Measurements from ENCODE around the gene DCLRE1B.
A peak's percentile ranks its signal among the peaks of the same experiment; 100 is the strongest.

The DCLRE1B gene

GRCh38 chr1:113904674-113905434 is at the start of gene DCLRE1B, which contains the start of gene AP4B1:
Gene DCLRE1B (plus strand): TSS chr1:113905326. CDS start chr1:113905587, 261 bp downstream.
Gene AP4B1 (minus strand): TSS chr1:113904799. CDS start chr1:113904717, 82 bp downstream.
- peak; percentile 91 for DNase-seq

GRCh38 chr1:113855630-113856400 is 49.3 kb upstream of the DCLRE1B start:
- no peak for DNase-seq

- DNase-seq, result no peak
Observed at GRCh38 chr1:113856401-113856790, 48.7 kb upstream of the DCLRE1B start.

DNA sequence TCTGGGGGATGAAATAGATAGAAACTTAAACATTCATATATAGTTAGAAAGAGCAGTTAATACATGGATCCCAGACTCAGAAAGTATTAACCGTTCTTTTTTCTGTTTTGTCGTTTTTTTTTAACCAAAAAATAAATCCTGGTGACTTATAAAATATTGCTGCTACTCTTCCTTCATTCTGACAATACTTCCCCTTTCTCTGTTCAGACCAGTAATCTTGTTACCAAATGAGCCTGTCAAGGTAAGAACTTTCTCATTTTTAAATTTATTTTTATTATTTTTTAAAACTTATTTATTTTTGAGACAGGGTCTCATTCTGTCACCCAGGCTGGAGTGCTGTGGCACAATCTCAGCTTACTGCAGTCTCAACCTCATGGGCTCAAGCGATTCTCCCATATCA is 47.4 kb upstream of the DCLRE1B start:
- DNase-seq, result no peak

GRCh38 chr1:113858418-113858817 is 46.7 kb upstream of the DCLRE1B start:
- DNase-seq, result no peak

- no peak for DNase-seq
Observed at GRCh38 chr1:113858982-113859381, 46.1 kb upstream of the DCLRE1B start.

DNA sequence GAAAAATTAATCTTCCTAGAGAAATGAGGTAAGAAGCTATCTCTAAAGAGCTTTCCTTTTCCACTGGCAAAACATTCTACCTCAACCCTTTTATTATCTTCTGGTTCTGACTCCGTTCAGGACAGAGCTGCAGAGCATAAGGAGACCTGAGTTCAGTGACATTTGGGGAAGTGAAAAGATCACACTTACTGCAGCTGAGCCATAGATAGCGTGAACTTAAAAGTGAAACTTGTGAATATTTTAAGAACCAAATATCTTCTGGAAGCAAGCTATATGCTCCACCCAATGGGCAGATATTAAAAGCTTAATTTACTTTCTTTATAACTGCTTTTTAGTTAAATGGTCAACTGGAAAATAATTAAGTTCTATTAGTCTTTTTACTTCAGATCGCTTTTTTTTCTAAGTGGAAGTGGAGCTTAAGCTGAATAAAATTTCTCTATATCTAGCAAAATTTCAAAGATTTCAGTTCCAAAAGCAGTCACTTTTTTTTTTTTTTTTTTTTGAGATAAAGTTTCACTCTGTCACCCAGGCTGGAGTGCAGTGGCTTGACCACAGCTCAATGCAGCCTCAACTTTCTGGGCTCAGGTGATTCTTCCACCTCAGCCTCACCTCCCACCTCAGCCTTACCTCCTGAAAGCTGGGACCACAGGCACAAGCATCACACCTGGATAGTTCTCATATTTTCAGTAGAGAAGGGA is 45.5 kb upstream of the DCLRE1B start:
- no peak for DNase-seq

DNA sequence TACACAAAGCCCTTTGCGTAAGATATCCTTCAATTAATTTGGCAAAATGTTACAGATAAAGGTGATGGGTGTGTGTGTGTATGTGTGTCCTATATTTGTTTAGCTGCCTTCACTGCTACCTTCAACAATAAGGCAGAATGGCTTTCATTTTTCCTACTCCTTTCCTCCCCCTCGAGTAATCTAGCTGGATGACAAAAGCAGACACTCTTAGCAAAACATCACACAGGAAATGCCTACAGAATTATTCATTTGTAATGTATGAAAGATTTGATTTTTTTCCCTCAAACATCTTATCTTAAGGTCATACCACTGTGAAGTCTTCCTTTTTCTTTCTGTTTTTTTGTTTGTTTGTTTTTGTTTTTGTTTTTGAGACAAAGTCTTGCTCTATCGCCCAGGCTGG is 44.2 kb upstream of the DCLRE1B start:
- DNase-seq, result no peak

- no peak for DNase-seq
Observed at GRCh38 chr1:113861641-113862040, 43.5 kb upstream of the DCLRE1B start.

- DNase-seq, result no peak
Observed at GRCh38 chr1:113868387-113869083, 36.6 kb upstream of the DCLRE1B start.

- no peak for DNase-seq
Observed at GRCh38 chr1:113870778-113871177, 34.3 kb upstream of the DCLRE1B start.

DNA sequence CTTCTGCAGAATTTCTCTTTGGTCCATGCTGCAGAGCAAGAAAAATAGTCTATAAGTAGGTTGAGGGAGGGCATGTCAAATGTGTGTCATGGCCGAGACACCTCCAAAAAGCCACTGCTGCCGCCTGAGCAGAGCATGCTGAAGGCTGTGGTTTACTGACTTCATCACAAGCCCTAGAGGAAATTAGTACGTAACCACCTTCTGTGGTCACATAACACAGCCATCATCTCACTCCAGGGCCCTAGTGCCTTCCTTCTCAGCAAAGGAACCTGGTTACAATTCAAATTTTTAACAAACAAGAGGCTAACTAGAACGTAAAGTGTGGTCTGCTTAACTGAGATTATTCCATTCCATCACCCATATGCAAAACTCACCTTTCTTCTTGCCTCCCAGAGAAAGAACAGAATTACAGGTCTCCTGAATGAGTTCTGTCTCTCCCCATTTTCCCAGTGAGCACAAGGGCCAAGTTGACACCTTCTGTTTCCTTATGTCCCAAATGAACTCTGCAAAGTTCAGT is 33.5 kb upstream of the DCLRE1B start, which contains the start of gene PTPN22:
Gene PTPN22 (minus strand): TSS at position 116 of the 517 bp plus-strand sequence.
- no peak for DNase-seq

DNA sequence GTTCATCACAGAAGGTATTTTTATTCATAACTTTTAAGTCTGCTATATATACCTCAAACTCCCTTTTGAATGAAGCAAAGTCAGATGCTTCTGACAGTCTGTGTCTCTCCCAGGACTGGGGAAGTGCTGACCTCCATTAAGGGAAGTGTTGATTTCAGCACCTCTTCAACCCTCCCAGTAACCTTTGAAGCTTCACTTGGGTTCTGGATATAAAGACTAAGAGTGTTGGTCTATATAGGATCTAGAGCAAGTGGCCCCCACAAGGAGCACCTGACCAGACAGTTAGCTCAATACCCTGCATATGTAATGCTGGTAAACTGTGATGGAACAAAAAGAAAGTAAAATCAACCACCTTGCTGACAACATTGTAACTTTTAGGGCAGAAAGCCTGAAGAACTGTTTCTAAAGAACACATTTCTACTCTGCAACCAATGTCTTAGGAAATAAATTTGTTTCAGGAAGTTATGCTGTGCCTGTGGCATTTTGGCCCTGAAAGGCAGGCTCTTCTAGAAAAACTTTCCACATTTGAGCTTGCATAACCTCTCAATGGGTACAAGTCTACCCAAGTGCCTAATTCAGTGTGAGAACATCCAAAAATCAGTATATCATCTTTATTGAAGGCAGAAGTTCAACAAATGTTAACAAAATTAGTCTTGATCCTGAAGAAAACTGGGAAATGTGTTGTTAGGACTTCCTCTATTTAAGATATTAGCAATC is 32.7 kb upstream of the DCLRE1B start:
- DNase-seq, result no peak

DNA sequence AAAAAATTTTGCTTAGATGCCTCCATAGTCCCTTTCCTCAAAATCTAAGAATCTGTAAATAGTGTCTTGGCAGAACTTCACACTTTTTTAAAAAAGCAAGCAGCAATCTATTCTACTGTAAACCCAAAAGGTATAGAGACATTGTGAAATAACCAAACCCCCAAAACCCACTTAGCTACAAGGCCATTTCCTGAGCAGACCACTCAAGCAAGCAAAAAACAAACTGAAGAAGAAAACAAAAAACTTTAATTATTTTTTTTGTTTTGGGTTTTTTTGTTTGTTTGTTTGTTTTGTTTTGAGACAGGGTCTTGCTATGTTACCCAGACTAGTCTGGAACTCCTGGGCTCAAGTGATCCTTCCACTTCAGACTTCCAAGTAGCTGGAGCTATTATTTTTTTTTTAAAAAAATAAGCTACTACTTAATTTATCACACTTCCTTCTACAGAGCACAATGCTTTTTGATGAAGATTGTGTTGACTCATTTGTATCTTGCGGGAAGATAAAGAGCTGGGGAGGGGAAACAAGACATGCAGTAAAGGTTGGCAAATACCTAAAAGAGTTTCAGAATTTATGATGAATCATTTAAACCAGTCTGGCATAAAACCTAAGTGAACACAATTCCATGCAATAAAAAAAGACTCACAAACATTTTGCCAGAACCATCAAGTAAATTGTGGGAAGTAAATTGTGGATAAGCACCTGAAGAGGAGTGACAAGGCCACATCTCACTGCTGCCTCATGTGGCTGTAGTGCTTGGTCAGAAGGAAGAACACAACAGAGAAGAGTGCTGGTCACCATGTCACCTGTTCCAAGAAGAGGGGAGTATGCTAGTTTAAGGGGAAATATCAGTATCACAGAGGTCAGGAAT is 30.9 kb upstream of the DCLRE1B start:
- DNase-seq, result no peak

- DNase-seq, result no peak
Observed at GRCh38 chr1:113875714-113876113, 29.4 kb upstream of the DCLRE1B start.

GRCh38 chr1:113876176-113876575 is 28.9 kb upstream of the DCLRE1B start:
- DNase-seq, result no peak

DNA sequence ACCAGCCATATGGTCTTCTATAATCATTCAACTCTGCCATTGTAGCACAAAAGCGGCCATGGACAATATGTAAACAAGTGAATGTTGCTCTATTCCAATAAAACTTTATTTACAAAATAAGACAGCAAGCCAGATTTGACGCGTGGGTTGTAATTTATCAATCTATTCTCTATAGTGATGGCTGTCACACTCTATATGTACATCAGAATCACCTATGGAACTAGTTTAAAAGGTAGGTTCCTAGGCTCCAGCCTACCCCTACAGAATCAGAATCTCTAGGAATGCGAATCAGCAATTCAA is 25.4 kb upstream of the DCLRE1B start:
- no peak for DNase-seq

GRCh38 chr1:113881661-113882060 is 23.5 kb upstream of the DCLRE1B start:
- no peak for DNase-seq

- no peak for DNase-seq
Observed at GRCh38 chr1:113886417-113887401, 18.4 kb upstream of the DCLRE1B start.
